SU-DHL-6 (cell line): ENCODE results near the gene UQCC2.

Experiments
- CTCF ChIP-seq: fragments of 200-600 bp; sonication (generic); IDR thresholded peaks from one replicate; pipeline ENCODE4 v1.5.1; 2017; ENCODE audit warnings: antibody characterized with exemption, mild to moderate bottlenecking, low read length, moderate library complexity; ENCODE audit not compliant: insufficient read depth, poor library complexity, severe bottlenecking
- EZH2phosphoT487 ChIP-seq: fragments of 200-600 bp; sonication (generic), shearing (Covaris generic); conservative IDR thresholded peaks from 2 replicates; pipeline ENCODE4 v1.6.1; 2018; ENCODE audit warnings: mild to moderate bottlenecking, antibody characterized with exemption, low read length, moderate library complexity, mixed read lengths

- TF ChIP-seq CTCF (no peak), EZH2phosphoT487 (no peak)
Observed at GRCh38 chr6:33738153-33738552, 26.7 kb upstream of the UQCC2 start.
